IPS-20b (cell line): ENCODE data around the gene ALMS1.
"Not testable (repeated sequence)": the region's sequence is repeated elsewhere in the genome, so short reads cannot be mapped to it uniquely, and the experiment has no call there.

Source experiments
- H3K27ac ChIP-seq: one replicate; pipeline ENCODE4 v1.5.1; 2013; ENCODE audit warnings: low read length
- H3K27me3 ChIP-seq: 2 replicates; pipeline ENCODE4 v1.6.1; 2013; ENCODE audit warnings: mild to moderate bottlenecking, low read length, inconsistent platforms; ENCODE audit not compliant: insufficient read depth
- H3K36me3 ChIP-seq: 2 replicates; pipeline ENCODE4 v1.6.1; 2013; ENCODE audit warnings: low read depth, mild to moderate bottlenecking, inconsistent platforms, low read length, moderate library complexity; ENCODE audit not compliant: insufficient read depth
- H3K4me1 ChIP-seq: 2 replicates; pipeline ENCODE4 v1.6.1; 2013; ENCODE audit warnings: mild to moderate bottlenecking, control low read depth, inconsistent platforms, low read length, moderate library complexity; ENCODE audit not compliant: insufficient read depth
- H3K4me3 ChIP-seq: 2 replicates; pipeline ENCODE4 v1.5.1; 2013; ENCODE audit warnings: mild to moderate bottlenecking, low read length, inconsistent platforms
- H3K9ac ChIP-seq: 2 replicates; pipeline ENCODE4 v1.6.1; 2013; ENCODE audit warnings: low read depth, mild to moderate bottlenecking, inconsistent platforms, low read length, moderate library complexity
- H3K9me3 ChIP-seq: 2 replicates; pipeline ENCODE4 v1.6.1; 2013; ENCODE audit warnings: mild to moderate bottlenecking, low read depth, low read length, inconsistent platforms; ENCODE audit not compliant: insufficient read depth

Gene ALMS1

GRCh38 chr2:73601780-73602179, 216.1 kb downstream of the ALMS1 start:
- Histone ChIP-seq H3K9me3 (no peaks in the 10 kb centered on the region), H3K9ac (no peak overlapping the region), H3K36me3 (peaks cover 26% of the 10 kb centered on the region), H3K27me3 (no peaks in the 10 kb centered on the region), H3K4me3 (no peak overlapping the region), H3K27ac (no peak overlapping the region), H3K4me1 (no peaks in the 10 kb centered on the region)

- H3K27ac ChIP-seq, H3K27me3 ChIP-seq, H3K9me3 ChIP-seq, H3K4me1 ChIP-seq, H3K4me3 ChIP-seq, H3K9ac ChIP-seq: not testable (repeated sequence)
- peaks cover 26% of the 10 kb centered on the region for H3K36me3 ChIP-seq
Measured at GRCh38 chr2:73603099-73603588, 217.5 kb downstream of the ALMS1 start.

- H3K36me3 ChIP-seq, result peaks cover 33% of the 10 kb centered on the region
- not testable (repeated sequence) for H3K4me3 ChIP-seq, H3K4me1 ChIP-seq, H3K27ac ChIP-seq, H3K9me3 ChIP-seq, H3K9ac ChIP-seq, H3K27me3 ChIP-seq
Measured at GRCh38 chr2:73604589-73604988, 219.0 kb downstream of the ALMS1 start.

GRCh38 chr2:73610111-73610510, 224.5 kb downstream of the ALMS1 start:
- no peaks in the 10 kb centered on the region for H3K27me3 ChIP-seq
- no peak overlapping the region for H3K9ac ChIP-seq
- H3K4me3 ChIP-seq, result no peak overlapping the region
- H3K36me3 ChIP-seq, result peaks cover 6% of the 10 kb centered on the region; the same call in 1 of the 2 replicates
- no peaks in the 10 kb centered on the region for H3K9me3 ChIP-seq
- H3K27ac ChIP-seq, result no peak overlapping the region
- H3K4me1 ChIP-seq, result no peaks in the 10 kb centered on the region

GRCh38 chr2:73611193-73611592, 225.6 kb downstream of the ALMS1 start:
- Histone ChIP-seq H3K27me3 (no peaks in the 10 kb centered on the region), H3K9ac (no peak overlapping the region)

GRCh38 chr2:73611867-73612266, 226.2 kb downstream of the ALMS1 start:
- no peak overlapping the region for H3K27ac ChIP-seq
- H3K4me1 ChIP-seq, result no peaks in the 10 kb centered on the region
- H3K4me3 ChIP-seq, result no peak overlapping the region
- no peaks in the 10 kb centered on the region for H3K9me3 ChIP-seq
- no peaks in the 10 kb centered on the region for H3K27me3 ChIP-seq
- no peak overlapping the region for H3K9ac ChIP-seq
- peaks cover 6% of the 10 kb centered on the region; the same call in 1 of the 2 replicates for H3K36me3 ChIP-seq

More at GRCh38 chr2:73611193-73611592, 225.6 kb downstream of the ALMS1 start:
- Histone ChIP-seq H3K27ac (no peak overlapping the region), H3K9me3 (no peaks in the 10 kb centered on the region), H3K4me3 (no peak overlapping the region), H3K4me1 (no peaks in the 10 kb centered on the region), H3K36me3 (peaks cover 6% of the 10 kb centered on the region; the same call in 1 of the 2 replicates)

GRCh38 chr2:73614105-73614504, 228.5 kb downstream of the ALMS1 start:
- Histone ChIP-seq H3K4me1 (no peaks in the 10 kb centered on the region), H3K27me3 (no peaks in the 10 kb centered on the region), H3K9ac (no peak overlapping the region), H3K27ac (no peak overlapping the region), H3K36me3 (no peaks in the 10 kb centered on the region), H3K9me3 (no peaks in the 10 kb centered on the region), H3K4me3 (no peak overlapping the region)

GRCh38 chr2:73614997-73615396, 229.4 kb downstream of the ALMS1 start:
- no peak overlapping the region for H3K9ac ChIP-seq
- H3K9me3 ChIP-seq, result no peaks in the 10 kb centered on the region
- no peaks in the 10 kb centered on the region for H3K27me3 ChIP-seq
- no peaks in the 10 kb centered on the region for H3K4me1 ChIP-seq
- no peaks in the 10 kb centered on the region for H3K36me3 ChIP-seq
- no peak overlapping the region for H3K4me3 ChIP-seq
- H3K27ac ChIP-seq, result no peak overlapping the region

- H3K36me3 ChIP-seq, H3K9ac ChIP-seq, H3K27me3 ChIP-seq, H3K4me3 ChIP-seq, H3K4me1 ChIP-seq, H3K9me3 ChIP-seq, H3K27ac ChIP-seq: not testable (repeated sequence)
Measured at GRCh38 chr2:73619925-73620324, 234.3 kb downstream of the ALMS1 start.

GRCh38 chr2:73624036-73624435, 238.4 kb downstream of the ALMS1 start:
- not testable (repeated sequence) for H3K9me3 ChIP-seq, H3K4me1 ChIP-seq, H3K9ac ChIP-seq, H3K4me3 ChIP-seq, H3K27ac ChIP-seq, H3K36me3 ChIP-seq, H3K27me3 ChIP-seq

- not testable (repeated sequence) for H3K9me3 ChIP-seq, H3K27me3 ChIP-seq, H3K36me3 ChIP-seq, H3K4me3 ChIP-seq, H3K27ac ChIP-seq, H3K9ac ChIP-seq, H3K4me1 ChIP-seq
Measured at GRCh38 chr2:73624625-73625024, 239.0 kb downstream of the ALMS1 start.

GRCh38 chr2:73626237-73626636, 240.6 kb downstream of the ALMS1 start:
- H3K9me3 ChIP-seq, H3K4me3 ChIP-seq, H3K9ac ChIP-seq, H3K27ac ChIP-seq, H3K36me3 ChIP-seq, H3K27me3 ChIP-seq, H3K4me1 ChIP-seq: not testable (repeated sequence)

GRCh38 chr2:73628493-73628892, 242.9 kb downstream of the ALMS1 start:
- H3K9ac ChIP-seq, H3K36me3 ChIP-seq, H3K4me3 ChIP-seq, H3K27ac ChIP-seq, H3K4me1 ChIP-seq, H3K27me3 ChIP-seq, H3K9me3 ChIP-seq: not testable (repeated sequence)
